HepG2 (cell line): Measurements from ENCODE around the gene PPP4R1. TPM values are rescaled to one million over a fixed set of nuclear protein-coding genes. Genes with fewer than 3 reads are reported as not detected.

Source experiments
- ATAC-seq: fragments of 200-7000 bp; cut with Tn5 transposase; 3 replicates; pipeline ENCODE4 v1.9.1; 2020; ENCODE audit warnings: mild to moderate bottlenecking, moderate library complexity
- BruUV-seq: library from RNA; stranded (reverse); fragments of 400-500 nt; replicated peaks from 2 replicates; lab custom pipeline; 2021; lab: Mats Ljungman, UMichigan
- CTCF ChIA-PET: fragments of 300-600 bp; formaldehyde crosslinking; extraction: SDS; loops from one replicate; lab custom pipeline; 2021; ENCODE audit warnings: low total read pairs, inconsistent platforms, low intra/inter-chr PET ratio; lab: Yijun Ruan, JAX
- POLR2A ChIA-PET: fragments of 350-600 bp; sonication (Branson Sonifier 250); formaldehyde crosslinking; loops from one replicate; lab custom pipeline; 2020; ENCODE audit warnings: antibody characterized with exemption, inconsistent platforms; lab: Yijun Ruan, JAX
- DNase-seq: peaks from one replicate; pipeline ENCODE4 v3.0.0-alpha.2; 2015; ENCODE audit warnings: low spot score
- FAIRE-seq: peaks from 3 replicates; lab custom pipeline; 2011; peaks lifted over from hg19 to GRCh38; lab: Jason Lieb, UNC
- H2AFZ ChIP-seq: one replicate; pipeline ENCODE4 v1.6.1; 2011; ENCODE audit warnings: low read length, inconsistent platforms
- H3K27ac ChIP-seq: fragments of 300-600 bp; 3 replicates; pipeline ENCODE4 v1.8.0; 2011; ENCODE audit warnings: mixed run types, mild to moderate bottlenecking, mixed read lengths, low read length, inconsistent platforms; ENCODE audit not compliant: insufficient read depth; ENCODE audit errors: extremely low read length
- H3K27me3 ChIP-seq, 2 experiments: fragments of 200-600 bp in 1 of 2; 2 replicates in 1 of 2; 3 replicates in 1 of 2; pipeline versions ENCODE4 v1.6.0 to v1.8.0; 2011; ENCODE audit warnings: low read length in 2 of 2, mild to moderate bottlenecking in 2 of 2, moderate library complexity in 2 of 2, inconsistent platforms in 1 of 2; ENCODE audit not compliant: insufficient read depth in 2 of 2, control insufficient read depth in 1 of 2
- H3K36me3 ChIP-seq, 2 experiments: fragments of 200-600 bp in 1 of 2; replicated peaks in 1 of 2; 2 replicates in 1 of 2; 3 replicates in 1 of 2; pipeline versions ENCODE4 v1.5.1 to v1.8.0; 2011; ENCODE audit warnings: low read length in 2 of 2, inconsistent platforms in 1 of 2; ENCODE audit not compliant: insufficient read depth in 2 of 2, control insufficient read depth in 1 of 2
- H3K4me1 ChIP-seq: 2 replicates; pipeline ENCODE4 v1.5.1; 2012; ENCODE audit warnings: low read length, inconsistent platforms; ENCODE audit not compliant: insufficient read depth
- H3K4me2 ChIP-seq: 2 replicates; pipeline ENCODE4 v1.6.0; 2011; ENCODE audit warnings: low read depth, low read length, inconsistent platforms
- H3K4me3 ChIP-seq, 3 experiments: fragments of 200-600 bp in 1 of 3; sonication (generic), shearing (Covaris generic) in 1 of 3; replicated peaks in 1 of 3; 2 replicates each; pipeline ENCODE4 v1.5.1; 2011 to 2016; ENCODE audit warnings: low read length in 3 of 3, inconsistent platforms in 2 of 3, low read depth in 2 of 3, mild to moderate bottlenecking in 2 of 3, control low read depth in 1 of 3, mixed read lengths in 1 of 3; ENCODE audit not compliant: insufficient read depth in 1 of 3
- H3K79me2 ChIP-seq: one replicate; pipeline ENCODE4 v1.6.1; 2011; ENCODE audit warnings: low read length, inconsistent platforms; ENCODE audit not compliant: insufficient read depth
- H3K9ac ChIP-seq: 2 replicates; pipeline ENCODE4 v1.6.0; 2011; ENCODE audit warnings: mild to moderate bottlenecking, low read depth, low read length, inconsistent platforms; ENCODE audit not compliant: insufficient read depth
- H3K9me3 ChIP-seq: 2 replicates; pipeline ENCODE4 v1.5.1; 2012; ENCODE audit warnings: mild to moderate bottlenecking, low read length
- H4K20me1 ChIP-seq: 2 replicates; pipeline ENCODE4 v1.6.0; 2011; ENCODE audit warnings: inconsistent platforms, mild to moderate bottlenecking, low read length, moderate library complexity; ENCODE audit not compliant: insufficient read depth
- ATF3 ChIP-seq: sonication (generic); formaldehyde crosslinking; IDR thresholded peaks from 2 replicates; pipeline ENCODE4 v1.4.0; 2020; ENCODE audit warnings: missing genetic modification reagents
- HNRNPK ChIP-seq: fragments of 200-400 bp; formaldehyde crosslinking; IDR thresholded peaks from 2 replicates; pipeline ENCODE4 v1.6.1; 2018; ENCODE audit warnings: low read length, low read depth, moderate library complexity, mild to moderate bottlenecking; ENCODE audit not compliant: poor library complexity, severe bottlenecking
- ZEB1 ChIP-seq: IDR thresholded peaks from 2 replicates; pipeline ENCODE4 v1.6.1; 2012; ENCODE audit warnings: mild to moderate bottlenecking, low read depth, inconsistent platforms; ENCODE audit not compliant: insufficient replicate concordance
- ZNF354B ChIP-seq: sonication (generic); formaldehyde crosslinking; IDR thresholded peaks from 2 replicates; pipeline ENCODE4 v1.8.0; 2022; ENCODE audit warnings: mild to moderate bottlenecking, missing genetic modification reagents
- ZNF513 ChIP-seq: sonication (generic); formaldehyde crosslinking; conservative IDR thresholded peaks from 2 replicates; pipeline ENCODE4 v1.5.0; 2020; ENCODE audit warnings: missing genetic modification reagents
- WGBS: methylation state at CpG from one replicate; pipeline ENCODE4 v1.1.6; 2017; ENCODE audit warnings: low lambda C conversion rate; 5-methylcytosine and 5-hydroxymethylcytosine counted together
- in situ Hi-C: cut with HindIII; loops from 2 replicates; pipeline ENCODE4 v1.10.0; 2017; ENCODE audit warnings: low pct_unique_long_range_greater_than_20kb; ENCODE audit not compliant: extremely low pct_ligation_motif_present
- intact Hi-C: fragments of 100-400 bp; cut with micrococcal nuclease; formaldehyde crosslinking; loops from one replicate; pipeline ENCODE4 v1.10.0; 2022; ENCODE audit not compliant: unreplicated experiment
- polyA plus RNA-seq, 8 experiments: library from polyadenylated mRNA; depleted of rRNA in 3 of 8; stranded (reverse) in 7 of 8; unstranded in 1 of 8; fragments of >200 nt; fragmentation: Illumina TruSeq in 4 of 8; extraction: Trizol in 4 of 8; gene quantifications; 2 replicates each; pipeline versions ENCODE4 v1.2.1 to v1.2.3, GENCODE V29; 2011 to 2016; ENCODE audit warnings: low read depth in 4 of 8, missing spikeins in 1 of 8, mixed read lengths in 1 of 8; ENCODE audit not compliant: insufficient read depth in 1 of 8
- total RNA-seq, 5 experiments: library from RNA; depleted of rRNA; stranded (reverse); fragments of >200 nt; fragmentation: Illumina TruSeq; extraction: Trizol; gene quantifications; 2 replicates each; pipeline ENCODE4 v1.2.3, GENCODE V29; 2016; ENCODE audit warnings: low read depth in 1 of 5

PPP4R1 gene
- total and polyA plus RNA-seq, 2 of the 13 experiments (the other 11 are each of a cell fraction or from before 2014, with no cell fraction given), result 66.5 to 72.4 TPM

- no peak for TF ChIP-seq ZNF513 (CRISPR knock-in tag)
Measured at GRCh38 chr18:9619545-9619944, 5.2 kb upstream of the PPP4R1 start (continued).

- TF ChIP-seq HNRNPK (peak; percentile 20), ZNF354B (CRISPR knock-in tag) (no peak), ZEB1 (no peak), ATF3 (CRISPR knock-in tag) (no peak)
- no peak for FAIRE-seq
- BruUV-seq, result no TSS peak
- no peaks in the 10 kb centered on the region for H3K9me3 ChIP-seq
- in situ Hi-C loops, result loop anchor here (10.0 kb wide), 1 partner anchor 56 kb away; no protein-coding TSS in a partner anchor
- no peak overlapping the region for H2AFZ ChIP-seq
- no peaks in the 10 kb centered on the region for H3K79me2 ChIP-seq
- no peak overlapping the region for H3K9ac ChIP-seq
- no peak for DNase-seq
- H3K36me3 ChIP-seq, result no peaks in the 10 kb centered on the region
- no peaks in the 10 kb centered on the region; a peak in 1 of 5 replicates for H3K27me3 ChIP-seq
- no peak overlapping the region for H3K4me2 ChIP-seq
- 16% methylated on average over 3 of the region's 3 CpGs for WGBS
- ChIA-PET POLR2A (no interaction called here), CTCF (no interaction called here)
- ATAC-seq, result no peak
- H3K4me3 ChIP-seq, result no peak overlapping the region
- H3K27ac ChIP-seq, result no peak overlapping the region
- intact Hi-C loops, result no loop called here
- H3K4me1 ChIP-seq, result peaks cover 26% of the 10 kb centered on the region
- no peaks in the 10 kb centered on the region for H4K20me1 ChIP-seq
Measured at GRCh38 chr18:9619056-9619455, 4.7 kb upstream of the PPP4R1 start.
